Mammary epithelial cell (primary cell): ENCODE measurements around the gene HS6ST2.

Experiments
- EZH2 ChIP-seq: IDR thresholded peaks from 2 replicates; pipeline ENCODE4 v1.6.1; 2012; ENCODE audit warnings: low read length, inconsistent platforms, borderline replicate concordance
- TF ChIP-seq, protein P1 (sequence below), 2 donors: IDR thresholded peaks in 1 of 2; conservative IDR thresholded peaks in 1 of 2; 2 replicates each; pipeline ENCODE4 v1.5.1; 2011 to 2012; ENCODE audit warnings: inconsistent platforms in 2 of 2, low read length in 2 of 2, mild to moderate bottlenecking in 2 of 2, control low read depth in 1 of 2, low read depth in 1 of 2; ENCODE audit not compliant: insufficient read depth in 1 of 2; ENCODE audit errors: extremely low read depth in 1 of 2

DNA sequence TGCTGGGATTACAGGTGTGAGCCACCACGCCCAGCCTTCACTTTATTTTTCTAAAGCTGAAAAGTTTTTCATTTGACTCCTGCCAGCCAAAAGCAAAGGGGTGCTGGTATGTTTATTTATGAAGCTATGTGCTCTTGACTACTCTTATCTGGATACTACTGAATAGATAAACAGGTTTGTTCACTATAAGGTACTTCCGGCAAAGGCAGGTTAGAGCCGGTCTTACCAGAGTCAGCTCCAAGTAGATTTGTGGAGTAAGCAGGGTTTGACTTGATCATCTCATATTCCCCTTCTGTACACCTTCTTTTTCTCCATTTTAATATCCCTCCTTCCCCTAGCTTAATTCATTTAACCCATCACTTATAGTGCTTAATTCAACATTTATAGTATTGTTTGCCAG, 294.2 kb downstream of the HS6ST2 start:
- TF ChIP-seq, protein P1, sequence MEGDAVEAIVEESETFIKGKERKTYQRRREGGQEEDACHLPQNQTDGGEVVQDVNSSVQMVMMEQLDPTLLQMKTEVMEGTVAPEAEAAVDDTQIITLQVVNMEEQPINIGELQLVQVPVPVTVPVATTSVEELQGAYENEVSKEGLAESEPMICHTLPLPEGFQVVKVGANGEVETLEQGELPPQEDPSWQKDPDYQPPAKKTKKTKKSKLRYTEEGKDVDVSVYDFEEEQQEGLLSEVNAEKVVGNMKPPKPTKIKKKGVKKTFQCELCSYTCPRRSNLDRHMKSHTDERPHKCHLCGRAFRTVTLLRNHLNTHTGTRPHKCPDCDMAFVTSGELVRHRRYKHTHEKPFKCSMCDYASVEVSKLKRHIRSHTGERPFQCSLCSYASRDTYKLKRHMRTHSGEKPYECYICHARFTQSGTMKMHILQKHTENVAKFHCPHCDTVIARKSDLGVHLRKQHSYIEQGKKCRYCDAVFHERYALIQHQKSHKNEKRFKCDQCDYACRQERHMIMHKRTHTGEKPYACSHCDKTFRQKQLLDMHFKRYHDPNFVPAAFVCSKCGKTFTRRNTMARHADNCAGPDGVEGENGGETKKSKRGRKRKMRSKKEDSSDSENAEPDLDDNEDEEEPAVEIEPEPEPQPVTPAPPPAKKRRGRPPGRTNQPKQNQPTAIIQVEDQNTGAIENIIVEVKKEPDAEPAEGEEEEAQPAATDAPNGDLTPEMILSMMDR (conservative IDR thresholded peaks at IDR 0.05 in 1 of 2, IDR thresholded peaks at IDR 0.05 in 1 of 2; ENCODE audit: extremely low read depth in 1 of 2, insufficient read depth in 1 of 2, low read depth in 1 of 2, low read length in 2 of 2), result no peak
- no peak for TF ChIP-seq EZH2
